NCI-H526 (cell line): Measurements from ENCODE around the gene XRCC3.

Experiments
- DNase-seq, 2 experiments: peaks; one replicate each; lab custom pipeline; 2025; lab: John Stamatoyannopoulos, UW

XRCC3 gene

GRCh38 chr14:103738701-103739451 is 23.6 kb upstream of the XRCC3 start:
- no peak for DNase-seq

DNA sequence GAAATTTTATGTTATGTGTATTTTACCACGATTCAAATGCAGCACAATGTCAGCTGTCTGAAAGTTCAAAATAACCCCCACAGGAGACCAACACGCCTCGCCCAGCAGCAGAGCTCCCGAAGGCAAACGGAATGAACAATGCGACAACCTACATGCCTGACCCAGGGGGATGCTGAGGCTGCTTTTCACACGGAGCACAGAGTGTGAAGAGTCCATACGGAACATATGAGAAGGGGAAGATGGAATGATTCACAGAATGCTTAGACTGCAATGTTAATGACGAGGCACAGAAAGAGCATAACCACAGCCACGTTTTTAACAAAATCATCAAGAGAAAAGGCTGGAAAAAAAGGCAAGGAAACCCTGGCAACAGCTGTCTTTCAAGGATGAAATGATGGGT is 22.9 kb upstream of the XRCC3 start:
- no peak for DNase-seq

- no peak for DNase-seq
These were observed 22.3 kb upstream of the XRCC3 start for GRCh38 chr14:103737432-103738045.

DNA sequence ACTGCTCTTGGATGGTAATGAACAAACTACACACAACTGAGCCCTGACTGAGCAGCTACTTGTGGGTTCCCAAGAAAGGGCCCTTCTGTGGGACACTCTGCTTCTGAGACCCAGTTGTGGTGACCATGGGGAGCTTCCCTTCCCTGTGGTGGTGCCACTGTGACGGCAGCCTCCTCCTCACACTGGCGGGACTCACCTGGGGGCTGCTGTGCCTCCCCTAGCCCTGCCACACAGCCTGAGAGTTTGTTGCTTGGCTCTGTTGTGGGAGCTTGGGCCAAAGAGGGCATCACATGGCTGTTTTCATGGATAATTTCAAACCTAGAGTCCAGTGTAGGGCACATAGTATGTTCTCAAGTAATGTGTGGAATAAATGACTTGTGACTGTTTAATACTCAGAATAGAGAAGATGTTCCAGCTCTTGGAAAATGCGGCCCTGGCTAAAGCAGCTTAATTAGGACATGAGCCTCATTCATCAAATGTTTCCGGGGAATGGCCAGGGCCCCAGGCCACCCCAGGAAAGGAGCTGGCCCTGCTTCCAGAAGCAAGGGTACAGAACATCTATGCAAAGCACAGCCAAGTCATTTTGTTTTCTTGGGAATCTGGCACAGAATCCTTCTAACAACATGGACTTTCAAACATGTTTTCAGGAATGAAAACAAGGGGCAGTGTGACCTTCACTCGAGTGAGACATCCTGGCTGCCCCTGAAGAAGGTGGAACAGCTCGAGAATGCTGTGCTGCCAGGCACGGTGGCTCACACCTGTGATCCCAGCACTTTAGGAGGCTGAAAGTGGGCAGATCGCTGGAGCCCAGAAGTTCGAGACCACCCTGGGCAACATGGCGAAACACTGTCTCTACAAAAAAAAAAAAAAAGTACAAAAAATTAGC is 21.5 kb upstream of the XRCC3 start:
- no peak for DNase-seq

DNA sequence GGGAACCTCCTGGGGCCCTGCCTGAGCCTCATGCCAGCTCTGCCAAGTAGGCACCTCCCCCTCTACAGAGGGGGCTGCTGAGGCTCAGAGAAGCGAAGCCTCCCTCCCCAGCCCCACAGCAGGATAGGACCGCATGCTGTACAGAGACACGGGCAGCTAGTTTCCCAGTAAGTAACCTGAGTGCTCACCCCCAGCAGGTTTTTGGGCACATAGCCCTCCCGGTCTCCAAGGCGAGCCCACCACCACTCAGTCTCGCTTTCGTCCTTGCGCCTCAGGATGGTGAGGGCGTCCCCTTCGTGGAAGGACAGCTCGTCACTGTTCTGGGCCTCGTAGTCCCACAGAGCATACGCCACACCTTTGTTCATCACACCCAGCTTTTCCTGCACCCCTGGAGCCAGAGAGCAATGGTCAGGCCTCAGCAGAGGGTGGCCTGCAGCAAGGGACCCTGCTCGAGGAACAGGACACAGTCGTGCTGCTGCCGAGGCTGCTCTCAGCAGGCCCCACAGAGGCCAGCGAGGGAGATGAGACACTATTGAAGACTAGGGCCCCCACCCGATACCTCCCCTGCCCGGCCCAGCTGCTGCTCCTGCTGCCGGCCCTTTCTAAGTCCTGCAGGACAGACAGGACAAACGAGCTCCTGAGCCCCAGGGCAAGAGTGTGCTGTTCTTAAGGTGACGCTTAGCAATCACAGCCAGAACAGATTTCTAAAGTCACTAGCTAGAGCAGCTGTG is 20.7 kb upstream of the XRCC3 start:
- no peak for DNase-seq

- no peak for DNase-seq
These were observed 20.2 kb upstream of the XRCC3 start for GRCh38 chr14:103735439-103735814.

DNA sequence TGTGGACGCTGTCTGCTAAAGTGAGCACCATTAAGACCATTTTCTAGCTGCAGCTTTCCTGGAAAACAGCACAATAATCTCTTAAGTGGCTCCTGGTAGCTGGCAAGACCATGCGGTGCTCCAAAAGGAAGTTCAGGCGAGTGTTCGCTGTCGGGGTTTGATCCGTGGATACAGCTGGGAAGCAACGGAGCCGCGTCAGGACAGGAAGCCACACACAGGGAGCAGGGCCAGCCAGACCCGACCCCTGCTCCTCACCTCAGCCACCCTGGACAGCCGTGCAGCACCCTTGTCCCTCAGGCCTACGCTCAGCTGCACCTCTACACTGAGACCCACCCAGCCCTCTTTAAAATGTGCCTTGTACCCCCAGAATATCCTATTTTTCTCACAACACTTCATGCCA is 19.8 kb upstream of the XRCC3 start:
- no peak for DNase-seq

DNA sequence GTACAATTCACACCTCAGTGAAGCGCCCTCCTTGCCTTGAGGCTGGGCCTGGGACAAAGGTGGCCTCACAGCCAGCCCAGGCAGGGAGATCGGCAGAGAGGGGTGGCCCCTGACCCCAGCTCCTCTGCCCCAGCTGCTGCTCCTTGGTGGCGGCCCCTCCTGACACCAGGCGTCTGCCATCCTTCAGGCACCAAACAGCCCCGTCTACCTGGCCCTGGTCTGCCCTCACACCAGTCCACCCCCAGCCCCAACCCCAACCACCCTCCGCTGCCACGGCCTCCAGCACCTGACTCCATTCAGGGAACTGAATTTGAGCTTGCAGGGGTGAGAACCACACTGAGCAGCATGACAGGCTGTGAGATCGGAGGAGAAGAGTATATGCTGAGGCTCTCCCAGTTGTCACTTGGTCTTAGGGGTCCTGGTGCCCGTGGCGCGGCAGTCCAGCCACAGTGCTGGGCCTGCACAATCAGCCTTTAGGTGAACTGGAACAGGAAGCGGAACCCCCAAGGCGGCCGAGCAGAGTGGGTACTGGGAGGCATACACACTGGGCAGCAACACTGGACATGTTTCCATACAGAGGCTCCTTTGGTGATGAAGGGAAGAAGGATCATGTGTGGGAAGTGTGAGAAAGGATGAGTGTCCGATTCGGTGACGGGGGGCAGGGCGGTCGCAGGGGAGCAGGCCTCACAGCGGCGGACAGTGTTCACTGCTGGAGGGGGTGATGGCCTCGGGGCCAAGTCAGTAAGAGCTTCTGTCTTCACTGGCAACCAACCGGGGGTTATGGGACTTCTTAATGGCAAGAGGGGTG is 19.0 kb upstream of the XRCC3 start:
- no peak for DNase-seq

- peak; percentile 89 to 92 for DNase-seq
These were observed 18.4 kb upstream of the XRCC3 start for GRCh38 chr14:103733651-103734050.

GRCh38 chr14:103732868-103733620 is 17.8 kb upstream of the XRCC3 start:
- peak; percentile 66 to 67 for DNase-seq

DNA sequence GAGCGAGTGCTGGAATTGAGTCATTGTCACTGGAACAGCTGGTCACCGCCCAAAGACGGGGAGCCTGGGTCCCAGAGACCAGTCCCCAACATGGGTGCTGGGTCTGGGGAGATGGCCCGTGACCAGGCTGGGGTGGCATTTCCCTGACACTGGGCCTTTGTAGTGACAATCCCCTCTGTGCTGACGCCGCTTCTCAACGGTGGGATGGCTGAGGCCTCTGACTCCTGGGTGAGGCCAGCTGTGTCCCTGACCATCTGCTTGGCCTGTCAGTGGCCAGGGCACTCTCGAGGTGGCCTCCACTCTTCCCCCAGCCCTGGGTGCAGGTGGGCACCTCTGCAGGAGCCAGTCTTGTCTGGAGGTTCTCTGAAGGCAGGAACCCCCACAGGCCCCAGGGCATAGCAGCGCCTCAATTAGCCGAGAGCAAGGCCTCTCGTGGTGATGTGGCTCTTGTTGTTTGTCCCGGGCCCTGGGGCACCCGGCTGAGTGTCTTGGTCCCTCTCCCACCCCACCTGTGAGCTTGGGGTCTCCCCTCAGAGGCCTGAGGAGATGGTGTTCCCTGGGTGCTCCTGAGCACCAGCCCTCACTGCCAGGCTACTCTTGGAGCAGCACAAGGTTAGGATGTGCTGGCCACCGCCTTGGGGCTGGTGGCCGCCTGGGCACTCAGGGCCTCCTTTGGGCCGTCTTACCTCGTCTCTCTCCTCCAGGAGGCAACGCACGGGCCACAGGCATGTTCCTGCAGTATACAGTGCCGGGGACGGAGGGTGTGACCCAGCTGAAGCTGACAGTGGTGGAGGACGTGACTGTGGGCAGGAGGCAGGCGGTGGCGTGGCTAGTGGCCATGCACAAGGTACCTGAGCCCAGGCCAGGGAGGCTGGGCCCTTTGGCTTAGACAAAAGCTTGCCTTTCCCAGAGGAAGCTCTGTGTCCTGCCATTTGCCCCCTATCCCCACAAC is 16.9 kb upstream of the XRCC3 start:
- no peak for DNase-seq

DNA sequence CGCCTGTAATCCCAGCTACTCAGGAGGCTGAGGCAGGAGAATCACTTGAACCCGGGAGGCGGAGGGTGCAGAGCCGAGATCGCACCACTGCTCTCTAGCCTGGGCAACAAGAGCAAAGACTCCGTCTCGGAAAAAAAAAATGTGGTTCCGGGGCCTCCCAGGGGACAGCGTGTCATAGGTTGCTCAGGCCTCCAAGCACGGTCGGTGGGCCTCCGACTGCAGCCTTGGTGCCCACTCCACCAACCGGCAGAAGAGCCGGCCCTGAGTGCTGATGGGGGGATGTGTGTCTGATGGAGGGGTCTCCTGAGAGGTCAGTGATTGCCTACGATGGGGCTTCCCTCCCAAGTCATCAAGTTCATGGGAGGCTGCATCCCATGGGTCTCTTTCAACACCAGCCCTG is 16.2 kb upstream of the XRCC3 start:
- no peak for DNase-seq

GRCh38 chr14:103730490-103731035 is 15.3 kb upstream of the XRCC3 start:
- no peak for DNase-seq

- no peak for DNase-seq
These were observed 14.5 kb upstream of the XRCC3 start for GRCh38 chr14:103729496-103730448.

DNA sequence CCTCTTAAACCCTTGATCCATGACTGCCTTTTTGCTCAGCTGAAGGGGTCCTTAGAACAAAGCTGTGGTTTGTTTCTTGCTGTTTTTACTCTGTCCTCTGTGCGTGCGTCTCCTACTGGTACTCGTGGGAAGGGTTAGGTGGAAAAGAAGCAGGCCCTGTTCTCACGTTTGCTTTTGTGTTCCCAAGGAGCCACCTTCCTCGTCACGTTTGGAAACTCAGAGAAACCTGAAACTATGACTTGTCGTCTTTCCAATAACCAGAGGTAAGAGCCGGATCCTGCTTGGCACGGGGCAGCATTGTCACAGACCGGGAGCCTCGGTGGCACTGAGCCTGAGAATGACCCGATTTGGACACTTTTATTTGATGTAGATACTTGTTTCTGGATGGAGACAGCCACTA is 13.5 kb upstream of the XRCC3 start:
- DNase-seq, result no peak

- no peak for DNase-seq
These were observed 12.9 kb upstream of the XRCC3 start for GRCh38 chr14:103728141-103728540.

- peak in 1 of 2 experiments; percentile 46 for DNase-seq
These were observed 12.2 kb upstream of the XRCC3 start for GRCh38 chr14:103727313-103727980.
